SK-MEL-5 (cell line): ENCODE measurements around the gene ID3. TPM values are rescaled to one million over a fixed set of nuclear protein-coding genes. Genes with fewer than 3 reads are reported as not detected.

Experiments used
- DNase-seq: peaks from one replicate; pipeline ENCODE4 v3.0.0-alpha.2; 2016; ENCODE audit warnings: low read depth, low spot score
- in situ Hi-C: cut with HindIII; loops from 2 replicates; pipeline ENCODE4 v1.10.0; 2016; ENCODE audit warnings: low sequenced_read_pairs, high pct_unique_total_duplicates, low pct_unique_long_range_greater_than_20kb
- total RNA-seq: library from RNA; depleted of rRNA; stranded (reverse); fragments of >200 nt; shearing (Covaris generic); gene quantifications from 2 replicates; pipeline ENCODE4 v1.2.3, GENCODE V29; 2014; rRNA removed

Gene ID3
- total RNA-seq, 1 experiment from 2014 or later = 23.5 TPM

GRCh38 chr1:23522244-23522982 is 36.9 kb downstream of the ID3 start:
- DNase-seq = no peak
- in situ Hi-C loops = no loop called here

DNA sequence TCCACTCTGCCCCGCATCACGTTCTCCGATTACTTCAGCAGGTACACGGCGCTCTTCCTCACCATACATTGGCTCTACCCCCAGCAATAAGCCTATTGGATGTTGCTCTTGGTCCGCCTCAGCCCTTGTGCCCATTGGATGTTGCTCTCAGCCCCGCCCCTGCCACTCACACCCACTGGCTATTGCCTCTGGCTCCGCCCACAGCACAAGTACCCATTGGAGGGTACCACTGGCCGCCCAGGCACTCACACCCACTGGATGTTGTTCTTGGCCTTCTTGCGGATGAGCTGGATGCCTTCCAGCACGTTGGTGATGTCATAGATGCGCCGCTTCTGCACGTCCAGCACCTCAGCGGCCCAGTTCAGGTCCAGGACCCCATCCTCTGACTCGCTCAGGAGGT is 37.7 kb downstream of the ID3 start:
- DNase-seq = no peak
- in situ Hi-C loops = no loop called here

GRCh38 chr1:23517581-23517980 is 41.7 kb downstream of the ID3 start:
- in situ Hi-C loops = no loop called here
- DNase-seq = no peak

DNA sequence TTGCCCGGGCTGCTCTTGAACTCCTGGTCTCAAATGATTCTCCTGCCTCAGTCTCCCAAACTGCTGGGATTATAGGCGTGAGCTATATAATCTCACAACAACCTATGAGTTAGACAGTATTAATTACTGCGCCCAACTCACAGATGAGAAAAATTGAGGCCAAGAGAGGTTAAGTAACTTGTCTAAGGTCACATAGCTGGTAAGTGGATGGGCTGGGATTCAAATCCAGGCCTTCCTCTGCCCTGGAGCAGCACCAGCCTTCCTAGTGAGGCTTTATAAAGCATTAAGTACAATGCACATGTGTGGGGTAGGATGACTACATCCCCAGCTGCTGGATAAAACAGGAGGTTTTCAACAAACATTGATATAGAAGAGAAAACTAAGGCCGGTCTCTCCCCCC is 43.4 kb downstream of the ID3 start:
- in situ Hi-C loops = no loop called here

GRCh38 chr1:23514111-23514679 is 45.1 kb downstream of the ID3 start:
- in situ Hi-C loops = no loop called here
- no peak for DNase-seq

More for the DNA sequence above, 43.4 kb downstream of the ID3 start:
- no peak for DNase-seq

DNA sequence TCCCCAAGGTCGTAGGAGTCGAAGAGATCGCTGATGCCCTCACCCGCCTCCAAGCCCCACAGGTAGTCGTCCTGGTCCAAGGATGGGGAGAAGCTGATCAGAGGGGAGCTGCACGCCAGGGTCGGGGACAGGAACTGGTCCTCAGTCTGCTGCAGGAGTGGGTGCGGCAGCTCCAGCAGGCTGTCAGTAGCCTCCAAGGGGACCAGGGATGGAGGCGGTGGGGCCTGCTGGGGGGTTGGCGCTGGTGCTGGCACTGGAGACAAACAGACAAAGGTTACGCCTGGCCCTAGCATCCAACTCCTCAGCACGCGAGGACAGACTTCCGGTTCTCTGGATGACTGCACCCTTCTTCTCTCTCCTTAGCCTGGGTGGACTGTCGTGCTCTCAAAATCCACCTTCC is 49.4 kb downstream of the ID3 start:
- no peak for DNase-seq
- in situ Hi-C loops = no loop called here

Other genes with a start within 250 kb of the ID3 start
- 101 and 110 TPM in 2 replicates for gene HNRNPR, start 215.2 kb downstream of the ID3 start, total RNA-seq
- 8.1 and 8.5 TPM in 2 replicates for gene ZNF436, start 189.7 kb downstream of the ID3 start, total RNA-seq
- gene TCEA3, start 134.8 kb downstream of the ID3 start, total RNA-seq = 0.05 TPM in 1 of 2 replicates, not detected in the other
- 7.0 and 7.1 TPM in 2 replicates for gene ASAP3, start 75.3 kb downstream of the ID3 start, total RNA-seq
- gene E2F2, start 28.3 kb downstream of the ID3 start, total RNA-seq = 3.8 and 4.1 TPM in 2 replicates
- 1,891 and 1,988 TPM in 2 replicates for gene RPL11, start 132.3 kb upstream of the ID3 start, total RNA-seq
- 48.0 and 53.4 TPM in 2 replicates for gene ELOA, start 184.0 kb upstream of the ID3 start, total RNA-seq
- gene PITHD1, start 218.9 kb upstream of the ID3 start, total RNA-seq = 36.1 and 36.5 TPM in 2 replicates
- 78.5 and 84.9 TPM in 2 replicates for gene LYPLA2, start 231.6 kb upstream of the ID3 start, total RNA-seq
- 82.3 and 82.4 TPM in 2 replicates for gene GALE, start 241.3 kb upstream of the ID3 start, total RNA-seq